HCT116 (cell line): ENCODE measurements around the gene NFIX. TPM values are rescaled to one million over a fixed set of nuclear protein-coding genes. Genes with fewer than 3 reads are reported as not detected.

Source experiments
- ATAC-seq: fragments of 200-7000 bp; cut with Tn5 transposase; 2 replicates; pipeline ENCODE4 v1.9.1; 2020; ENCODE audit warnings: mild to moderate bottlenecking, moderate library complexity
- BruUV-seq: library from RNA; stranded (reverse); fragments of 400-500 nt; replicated peaks from 2 replicates; lab custom pipeline; 2021; lab: Mats Ljungman, UMichigan
- CTCF ChIA-PET: fragments of 300-600 bp; sonication (Branson Sonifier 250); formaldehyde crosslinking; loops from one replicate; lab custom pipeline; 2021; ENCODE audit warnings: antibody characterized with exemption; lab: Charles Lee
- POLR2A ChIA-PET: fragments of 300-600, 350-600 bp; sonication (Branson Sonifier 250); formaldehyde crosslinking; loops from one replicate; lab custom pipeline; 2021; ENCODE audit warnings: antibody characterized with exemption; lab: Charles Lee
- RAD21 ChIA-PET, 2 experiments: fragments of 300-600 bp; sonication (Branson Sonifier 250); formaldehyde crosslinking; loops; one replicate each; lab custom pipeline; 2023; ENCODE audit warnings: low total read pairs in 2 of 2; ENCODE audit not compliant: uncharacterized antibody in 2 of 2, unreplicated experiment in 2 of 2, low non-redundant PET in 1 of 2; lab: Charles Lee
- DNase-seq: peaks from one replicate; pipeline ENCODE4 v3.0.0-alpha.2; 2010; ENCODE audit warnings: low read depth, low spot score
- H2AFZ ChIP-seq: fragments of 200-600 bp; shearing (Covaris generic), sonication (generic); 2 replicates; pipeline ENCODE4 v1.6.1; 2017; ENCODE audit warnings: low read depth, mixed run types, mixed read lengths, antibody characterized with exemption, low read length; ENCODE audit not compliant: poor library complexity, severe bottlenecking
- H3K27ac ChIP-seq: 2 replicates; pipeline ENCODE4 v1.5.1; 2012; ENCODE audit warnings: low read depth, low read length
- H3K27me3 ChIP-seq: fragments of 200-600 bp; sonication (generic); 2 replicates; pipeline ENCODE4 v1.6.1; 2016; ENCODE audit warnings: mixed run types, low read length, mixed read lengths; ENCODE audit not compliant: insufficient read depth
- H3K36me3 ChIP-seq, 2 experiments: fragments of 200-500 bp in 1 of 2; fragments of 200-600 bp in 1 of 2; sonication (Bioruptor generic) in 1 of 2; sonication (generic) in 1 of 2; 2 replicates each; pipeline versions ENCODE4 v1.5.1 to v1.6.1; 2014 to 2016; ENCODE audit warnings: low read length in 2 of 2, inconsistent platforms in 1 of 2, mixed read lengths in 1 of 2, mixed run types in 1 of 2; ENCODE audit not compliant: insufficient read depth in 2 of 2, control insufficient read depth in 1 of 2
- H3K4me1 ChIP-seq, 2 experiments: fragments of 200-600 bp in 1 of 2; sonication (generic) in 1 of 2; 2 replicates each; pipeline versions ENCODE4 v1.5.1 to v1.6.1; 2012 to 2017; ENCODE audit warnings: low read length in 2 of 2, inconsistent platforms in 1 of 2, mild to moderate bottlenecking in 1 of 2, mixed read lengths in 1 of 2, mixed run types in 1 of 2, moderate library complexity in 1 of 2; ENCODE audit not compliant: insufficient read depth in 2 of 2, control insufficient read depth in 1 of 2
- H3K4me2 ChIP-seq: fragments of 200-600 bp; sonication (generic); 2 replicates; pipeline ENCODE4 v1.6.1; 2017; ENCODE audit warnings: mixed run types, low read length, mixed read lengths
- H3K4me3 ChIP-seq, 2 experiments: fragments of 200-600 bp in 1 of 2; sonication (generic) in 1 of 2; replicated peaks in 1 of 2; 2 replicates each; pipeline ENCODE4 v1.5.1; 2011 to 2016; ENCODE audit warnings: low read length in 2 of 2, control low read depth in 1 of 2, low read depth in 1 of 2, mild to moderate bottlenecking in 1 of 2, mixed read lengths in 1 of 2, mixed run types in 1 of 2
- H3K79me2 ChIP-seq: fragments of 200-600 bp; sonication (generic); 2 replicates; pipeline ENCODE4 v1.6.1; 2017; ENCODE audit warnings: mild to moderate bottlenecking, mixed run types, low read length, moderate library complexity, mixed read lengths; ENCODE audit not compliant: insufficient read depth
- H3K9ac ChIP-seq: fragments of 200-600 bp; sonication (generic); 2 replicates; pipeline ENCODE4 v1.6.1; 2016; ENCODE audit warnings: low read length, mixed read lengths
- H3K9me2 ChIP-seq: fragments of 200-600 bp; sonication (generic), shearing (Covaris generic); 2 replicates; pipeline ENCODE4 v1.6.1; 2017; ENCODE audit warnings: mixed run types, mild to moderate bottlenecking, moderate library complexity; ENCODE audit not compliant: insufficient read depth
- H3K9me3 ChIP-seq, 2 experiments: fragments of 200-500 bp in 1 of 2; fragments of 200-600 bp in 1 of 2; sonication (Bioruptor generic) in 1 of 2; sonication (generic) in 1 of 2; 2 replicates each; pipeline ENCODE4 v1.6.1; 2014 to 2017; ENCODE audit warnings: low read length in 2 of 2, mixed read lengths in 2 of 2, inconsistent platforms in 1 of 2, low read depth in 1 of 2, mild to moderate bottlenecking in 1 of 2, mixed run types in 1 of 2, moderate library complexity in 1 of 2; ENCODE audit not compliant: control insufficient read depth in 1 of 2, insufficient read depth in 1 of 2
- H4K20me1 ChIP-seq: fragments of 200-600 bp; sonication (generic), shearing (Covaris generic); 2 replicates; pipeline ENCODE4 v1.6.1; 2017; ENCODE audit warnings: mixed run types, mild to moderate bottlenecking, moderate library complexity; ENCODE audit not compliant: insufficient read depth
- CTCF ChIP-seq, 3 experiments: fragments of 200-600 bp in 1 of 3; sonication (generic) in 1 of 3; IDR thresholded peaks in 2 of 3; conservative IDR thresholded peaks in 1 of 3; 2 replicates each; pipeline ENCODE4 v1.5.1; 2012 to 2017; ENCODE audit warnings: low read depth in 2 of 3, low read length in 2 of 3, antibody characterized with exemption in 1 of 3, borderline replicate concordance in 1 of 3, control low read depth in 1 of 3, mild to moderate bottlenecking in 1 of 3, mixed read lengths in 1 of 3, mixed run types in 1 of 3, moderate library complexity in 1 of 3; ENCODE audit not compliant: insufficient read depth in 1 of 3
- POLR2A ChIP-seq: IDR thresholded peaks from 2 replicates; pipeline ENCODE4 v1.7.0; 2011; ENCODE audit warnings: borderline replicate concordance; ENCODE audit not compliant: insufficient read depth, insufficient read length; ENCODE audit errors: extremely low read depth
- REST ChIP-seq: IDR thresholded peaks from 2 replicates; pipeline ENCODE4 v1.6.1; 2012; ENCODE audit warnings: low read depth
- YY1 ChIP-seq: IDR thresholded peaks from 2 replicates; pipeline ENCODE4 v1.6.1; 2011; ENCODE audit warnings: low read length, low read depth, moderate library complexity, mild to moderate bottlenecking; ENCODE audit not compliant: insufficient replicate concordance; ENCODE audit errors: extremely low read depth
- intact Hi-C: fragments of 100-400 bp; cut with micrococcal nuclease; formaldehyde crosslinking; loops from 2 replicates; pipeline ENCODE4 v1.10.0; 2022
- total RNA-seq: library from RNA; stranded (reverse); gene quantifications from one replicate; pipeline ENCODE4 v1.2.1, GENCODE V29; 2021; ENCODE audit not compliant: unreplicated experiment

NFIX gene
- total RNA-seq, 1 experiment from 2014 or later = 34.8 TPM

GRCh38 chr19:13139633-13140311 is 144.5 kb downstream of the NFIX start:
- peaks cover 12 to 39% of the 10 kb centered on the region in 2 experiments; a peak in 3 of 4 replicates for H3K36me3 ChIP-seq
- CTCF ChIA-PET = no interaction called here

More at GRCh38 chr19:13139633-13140311, 144.5 kb downstream of the NFIX start:
- H2AFZ ChIP-seq = no peak overlapping the region
- DNase-seq = no peak
- no peaks in the 10 kb centered on the region for H3K9me2 ChIP-seq
- RAD21 ChIA-PET = no interaction called here
- POLR2A ChIA-PET = no interaction called here
- no peak overlapping the region for H3K4me3 ChIP-seq
- peaks cover 10% of the 10 kb centered on the region for H3K79me2 ChIP-seq
- no peak overlapping the region; the same call in 1 of the 2 replicates for H3K27ac ChIP-seq
- TF ChIP-seq YY1 = no peak
- TF ChIP-seq POLR2A = no peak
- no peak for TF ChIP-seq REST
- TF ChIP-seq CTCF (IDR thresholded peaks at IDR 0.05 in 2 of 3, conservative IDR thresholded peaks at IDR 0.05 in 1 of 3; ENCODE audit: borderline replicate concordance in 1 of 3, insufficient read depth in 1 of 3, low read depth in 2 of 3, low read length in 2 of 3) = no peak
- TF ChIP-seq, all 23 proteins: peak for 0
- H3K4me2 ChIP-seq = no peak overlapping the region
- intact Hi-C loops = no loop called here
- no peak overlapping the region for H3K9ac ChIP-seq
- BruUV-seq = TSS peak; percentile 47
- H3K9me3 ChIP-seq = no peaks in the 10 kb centered on the region
- no peak for ATAC-seq
- H3K27me3 ChIP-seq = no peaks in the 10 kb centered on the region
- peaks cover 34 to 51% of the 10 kb centered on the region in 2 experiments for H3K4me1 ChIP-seq
- no peaks in the 10 kb centered on the region for H4K20me1 ChIP-seq
